T-helper 9 cell (primary cell): ENCODE results near the gene POU2F3.
"Not testable (repeated sequence)": the region's sequence is repeated elsewhere in the genome, so short reads cannot be mapped to it uniquely, and the experiment has no call there.

Experiments used
- DNase-seq: peaks from one replicate; pipeline ENCODE4 v3.0.0-alpha.2; 2020

The POU2F3 gene

DNA sequence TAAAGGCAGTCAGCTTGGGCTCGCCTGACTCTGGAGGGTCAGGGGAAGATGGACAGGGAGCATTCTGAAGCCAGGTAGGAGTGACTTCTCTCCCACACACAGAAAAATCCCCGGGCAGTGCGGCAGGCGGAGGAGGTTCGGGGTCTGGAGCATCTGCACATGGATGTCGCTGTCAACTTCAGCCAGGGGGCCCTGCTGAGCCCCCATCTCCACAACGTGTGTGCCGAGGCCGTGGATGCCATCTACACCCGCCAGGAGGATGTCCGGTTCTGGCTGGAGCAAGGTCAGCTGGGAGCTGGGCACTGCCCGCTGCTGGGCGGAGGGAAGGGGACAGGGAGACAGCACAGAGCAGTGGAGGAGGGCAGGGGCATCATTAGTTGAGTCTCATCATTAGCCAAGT is 13.2 kb upstream of the POU2F3 start:
- DNase-seq: no peak

- DNase-seq: no peak
These were observed 12.6 kb upstream of the POU2F3 start for GRCh38 chr11:120227228-120227852.

GRCh38 chr11:120228794-120229384 is 11.1 kb upstream of the POU2F3 start:
- DNase-seq: no peak

DNA sequence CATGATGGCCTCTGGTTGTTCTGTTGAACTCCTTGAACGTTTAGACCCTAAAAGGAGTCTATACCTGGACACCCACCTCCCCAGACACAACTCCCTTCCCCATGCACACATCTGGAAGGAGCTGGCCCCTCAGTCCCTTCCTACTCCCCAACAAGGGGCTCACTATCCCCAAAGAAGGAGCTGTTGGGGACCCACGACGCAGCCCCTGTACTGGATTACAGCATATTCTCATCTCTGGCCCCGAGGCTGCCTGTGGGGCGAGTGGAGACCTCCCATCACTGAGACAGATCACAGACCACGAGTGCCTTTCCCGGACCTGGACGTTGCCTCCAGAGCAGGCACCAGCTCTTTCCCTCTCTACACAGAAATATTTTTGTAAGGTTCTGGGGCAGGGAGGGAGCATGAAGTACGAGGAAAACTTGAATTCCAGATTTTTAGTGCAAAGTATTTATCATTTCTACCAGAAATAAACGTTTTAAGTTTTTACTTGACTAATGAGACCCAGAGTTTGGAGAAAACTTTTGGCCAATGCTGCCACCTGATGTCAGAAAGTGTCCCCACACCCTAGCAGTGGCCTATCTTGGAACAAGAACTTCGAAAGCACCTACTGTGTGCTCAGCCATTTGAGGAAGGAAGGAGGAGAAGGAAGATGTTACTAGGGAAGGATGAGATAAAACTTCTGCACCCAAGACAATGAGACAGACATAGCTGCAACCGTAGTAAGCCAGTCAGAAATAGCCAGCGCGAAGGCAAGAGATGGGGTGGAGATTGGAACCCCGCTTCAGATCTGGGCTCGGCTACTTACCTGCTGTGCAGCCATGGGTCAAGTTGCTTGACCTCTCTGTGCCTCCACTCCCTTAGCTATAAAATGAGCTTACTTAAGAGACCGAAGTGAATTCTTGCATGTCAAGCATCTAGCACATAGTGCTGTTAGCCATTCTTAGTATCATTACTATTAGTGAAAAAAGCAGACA is 10.2 kb upstream of the POU2F3 start:
- DNase-seq: no peak

GRCh38 chr11:120230433-120231071 is 9.4 kb upstream of the POU2F3 start:
- DNase-seq: no peak

GRCh38 chr11:120231963-120232362 is 8.0 kb upstream of the POU2F3 start:
- no peak for DNase-seq

- no peak for DNase-seq
These were observed 6.6 kb upstream of the POU2F3 start for GRCh38 chr11:120233207-120233803.

- DNase-seq: peak; percentile 34
These were observed 4.8 kb upstream of the POU2F3 start for GRCh38 chr11:120235024-120235628.

GRCh38 chr11:120236169-120237107 is 3.5 kb upstream of the POU2F3 start:
- no peak for DNase-seq

DNA sequence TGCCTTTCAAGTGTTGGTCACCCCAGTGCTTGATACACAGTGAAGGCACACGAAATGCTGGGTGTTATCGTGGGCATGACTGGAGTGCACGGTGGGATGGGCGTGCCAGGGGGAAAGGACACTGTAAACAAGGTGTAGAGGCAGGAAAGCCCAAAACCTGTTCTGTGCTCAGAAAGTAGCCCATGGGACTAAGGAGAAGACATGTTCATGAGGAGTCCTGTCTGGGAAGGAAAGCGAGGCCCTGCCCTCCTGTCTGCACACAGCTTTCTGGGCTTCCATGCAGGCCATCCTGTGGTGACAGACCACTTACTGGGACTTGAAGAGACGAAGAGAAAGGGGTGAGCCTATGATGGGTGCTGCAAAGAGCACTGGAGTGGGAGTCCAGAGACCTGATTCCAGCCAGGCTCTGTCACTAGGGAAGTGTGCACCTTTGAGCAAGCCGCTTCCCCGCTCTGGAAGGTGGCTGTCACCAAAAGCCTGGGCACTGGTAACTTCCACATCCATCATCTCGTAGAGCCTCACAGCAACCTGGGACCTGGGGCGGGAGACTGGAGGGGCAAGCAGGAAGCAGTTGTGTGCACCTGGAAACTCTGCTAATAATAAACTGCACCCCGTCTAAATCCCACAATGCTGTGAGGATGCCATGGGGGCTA is 846 bp upstream of the POU2F3 start:
- DNase-seq: no peak

GRCh38 chr11:120240866-120241265 is 926 bp downstream of the POU2F3 start:
- DNase-seq: no peak

GRCh38 chr11:120241277-120241676 is 1.3 kb downstream of the POU2F3 start:
- DNase-seq: no peak

- no peak for DNase-seq
These were observed 3.3 kb downstream of the POU2F3 start for GRCh38 chr11:120243221-120243620.

- DNase-seq: no peak
These were observed 4.8 kb downstream of the POU2F3 start for GRCh38 chr11:120244476-120245365.

DNA sequence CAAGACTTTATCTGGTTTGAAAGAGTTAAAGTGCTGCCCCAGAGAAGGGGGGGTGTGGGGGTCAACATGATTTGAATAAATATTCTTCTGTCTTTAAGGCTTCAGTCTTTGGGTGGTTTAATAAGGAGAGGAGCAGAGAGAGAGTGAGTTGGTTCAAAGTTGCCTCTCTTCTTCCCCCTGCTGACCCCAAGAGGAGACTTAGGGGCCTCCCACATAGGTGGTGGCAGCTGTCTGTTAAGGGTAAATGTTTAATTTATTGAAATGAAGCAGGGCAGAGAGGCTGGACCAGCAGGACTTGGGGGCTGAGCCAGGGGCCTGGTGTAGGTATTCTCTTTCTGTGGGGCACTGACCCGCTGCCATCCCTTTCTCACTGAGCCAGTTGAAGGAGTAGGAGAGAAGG is 5.5 kb downstream of the POU2F3 start:
- DNase-seq: no peak

DNA sequence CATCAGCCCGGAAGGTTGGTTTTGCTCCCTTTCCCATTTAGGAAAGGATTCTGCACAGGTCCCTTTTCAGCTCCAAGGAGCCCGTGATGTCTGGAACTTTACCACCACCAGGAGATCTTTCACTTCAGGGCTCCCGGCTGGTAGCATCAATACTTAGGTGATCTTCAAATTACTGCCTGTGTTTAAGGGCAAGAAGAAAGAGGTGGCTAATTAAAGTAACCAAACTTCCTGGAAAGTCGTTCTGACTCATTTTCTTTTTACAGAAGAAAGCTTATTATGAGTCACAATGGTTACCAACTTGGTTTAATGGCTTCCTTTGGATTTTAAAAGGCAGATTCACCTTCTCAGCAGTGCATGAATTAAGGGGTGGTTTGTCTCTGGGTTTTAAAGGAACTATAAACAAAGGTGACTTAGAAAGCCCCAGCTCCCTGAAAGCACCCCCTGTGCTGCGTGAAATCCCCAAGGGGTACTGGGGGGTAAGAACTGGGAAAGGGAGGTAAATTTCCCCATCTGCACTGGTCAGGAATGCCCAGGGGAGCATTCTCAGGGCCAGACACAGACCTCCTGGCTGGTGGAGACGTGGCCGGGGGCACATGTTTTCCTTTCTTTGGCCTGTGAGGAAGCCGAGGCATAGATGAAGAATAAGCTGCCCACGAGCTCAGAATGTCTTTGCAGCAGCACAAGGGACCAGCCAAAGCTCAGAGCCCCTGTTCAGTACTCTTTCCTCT is 8.8 kb downstream of the POU2F3 start:
- DNase-seq: no peak

GRCh38 chr11:120249279-120250262 is 9.6 kb downstream of the POU2F3 start:
- no peak for DNase-seq

- not testable (repeated sequence) for DNase-seq
These were observed 13.4 kb downstream of the POU2F3 start for GRCh38 chr11:120253377-120253776.
